Measurements from ENCODE around the gene SLC44A4. TPM values are rescaled to one million over a fixed set of nuclear protein-coding genes. Genes with fewer than 3 reads are reported as not detected.
A peak's percentile ranks its signal among the peaks of the same experiment; 100 is the strongest.
"Not testable (repeated sequence)": the region's sequence is repeated elsewhere in the genome, so short reads cannot be mapped to it uniquely, and the experiment has no call there.

Gene SLC44A4
- total RNA-seq, 1 experiment from 2014 or later: not detected

DNA sequence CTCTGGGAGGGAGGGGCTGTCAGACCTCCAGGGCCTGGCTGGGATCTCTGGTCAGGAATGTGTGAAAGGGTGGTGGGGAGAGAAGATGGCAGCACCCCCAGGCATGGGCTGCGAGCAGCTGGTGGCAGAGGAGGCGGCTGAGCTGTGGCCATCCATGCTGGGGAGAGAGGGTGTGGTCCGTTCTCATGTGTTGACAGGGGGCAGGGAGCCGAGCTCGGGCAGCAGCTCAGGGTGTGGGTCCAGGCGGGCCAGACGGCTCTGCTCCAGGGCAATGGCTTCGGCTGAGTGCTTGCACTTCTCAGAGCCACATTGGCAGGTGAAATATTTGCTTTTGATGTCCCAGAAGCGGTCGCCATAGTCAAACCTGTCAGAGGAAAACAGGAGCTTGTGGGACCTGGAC, 1.1 kb upstream of the SLC44A4 start:
- no peak for DNase-seq (ENCODE audit: low read depth)

DNA sequence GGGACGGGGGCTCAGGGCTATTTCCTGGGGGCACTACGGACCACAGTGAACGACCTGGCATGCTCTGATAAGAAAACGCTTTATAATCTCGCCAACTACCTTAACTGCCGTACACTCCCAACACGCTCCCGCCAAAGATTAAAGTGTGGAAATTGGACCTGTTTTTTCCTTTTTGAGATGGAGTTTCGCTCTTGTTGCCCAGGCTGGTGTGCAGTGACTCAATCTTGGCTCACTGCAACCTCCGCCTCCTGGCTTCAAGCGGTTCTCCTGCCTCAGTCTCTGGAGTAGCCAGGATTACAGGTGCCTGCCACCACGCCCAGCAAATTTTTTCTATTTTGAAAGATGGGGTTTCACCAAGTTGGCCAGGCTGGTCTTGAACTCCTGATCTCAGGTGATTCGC, 346 bp upstream of the SLC44A4 start:
- no peak for DNase-seq (ENCODE audit: low read depth)

DNA sequence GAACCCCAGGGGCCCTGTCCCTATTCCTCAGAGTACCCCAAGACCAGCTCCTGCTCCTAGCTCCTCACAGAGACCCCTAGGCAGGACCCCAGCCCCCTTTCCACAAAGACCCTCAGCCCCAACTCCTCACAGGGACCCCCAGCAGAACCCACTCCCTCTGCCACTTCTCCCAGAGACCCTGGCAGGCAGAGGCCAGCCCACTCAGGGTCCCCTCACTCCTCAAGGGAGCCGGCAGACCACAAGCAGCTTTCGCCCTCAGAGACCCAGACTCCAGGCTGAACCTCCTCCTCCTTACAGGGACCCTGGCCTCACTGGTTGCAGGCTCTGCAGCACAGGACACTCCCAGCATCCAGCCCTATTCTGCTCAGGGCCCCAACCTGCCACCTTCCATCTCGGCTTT, 575 bp downstream of the SLC44A4 start:
- DNase-seq (ENCODE audit: low read depth): no peak

DNA sequence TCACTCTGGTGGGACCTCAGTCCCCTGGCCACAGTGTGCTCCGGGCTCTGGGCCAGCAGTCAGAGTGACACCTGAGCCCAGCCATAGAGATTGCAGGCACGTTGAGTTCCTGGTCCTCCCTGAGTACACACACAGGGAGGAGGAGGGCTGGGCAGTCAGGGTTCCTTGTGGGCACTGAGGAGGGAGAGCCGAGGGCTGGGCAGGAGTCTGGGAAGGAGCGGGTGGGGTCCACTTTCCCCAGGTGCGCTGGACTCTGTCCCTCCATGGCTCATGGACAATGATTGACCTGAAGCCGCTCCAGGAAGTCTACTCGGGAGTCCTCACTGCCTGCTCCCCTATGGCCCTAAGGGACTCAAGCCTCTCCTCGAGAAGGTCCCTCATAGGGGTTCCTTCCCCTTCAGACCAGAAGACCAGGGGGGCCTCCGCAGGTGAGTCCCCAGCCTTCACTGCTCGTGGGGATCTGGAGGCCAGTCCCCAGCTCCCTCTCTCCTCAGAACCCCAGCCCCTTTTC, 1.1 kb downstream of the SLC44A4 start:
- DNase-seq (ENCODE audit: low read depth): peak; percentile 4

DNA sequence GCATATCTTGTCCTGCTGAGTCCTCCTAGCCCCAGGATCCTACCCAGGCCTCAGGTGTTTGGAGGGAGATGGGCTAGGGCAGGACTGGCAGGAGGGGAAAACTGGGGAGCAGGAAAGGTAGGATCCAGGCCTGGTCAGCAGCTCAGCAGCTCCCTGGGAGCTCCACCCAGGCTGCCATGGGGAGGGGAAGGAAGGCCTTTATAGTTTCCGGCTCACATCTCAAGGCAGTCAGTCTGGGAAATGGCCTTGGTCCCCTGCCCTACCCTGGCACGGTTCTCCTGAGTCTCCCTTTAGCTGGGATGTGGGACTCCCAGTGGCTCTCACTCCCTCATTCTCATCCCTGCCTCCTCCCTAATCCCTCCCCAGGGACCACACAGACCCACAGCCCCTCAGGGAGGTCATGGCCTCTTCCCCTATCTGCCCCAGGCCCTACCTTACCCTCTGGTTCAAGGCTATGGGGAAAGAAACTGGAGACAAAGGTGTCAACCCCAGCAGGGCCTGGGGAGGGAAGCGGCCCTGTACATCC, 1.6 kb downstream of the SLC44A4 start:
- no peak for DNase-seq (ENCODE audit: low read depth)

DNA sequence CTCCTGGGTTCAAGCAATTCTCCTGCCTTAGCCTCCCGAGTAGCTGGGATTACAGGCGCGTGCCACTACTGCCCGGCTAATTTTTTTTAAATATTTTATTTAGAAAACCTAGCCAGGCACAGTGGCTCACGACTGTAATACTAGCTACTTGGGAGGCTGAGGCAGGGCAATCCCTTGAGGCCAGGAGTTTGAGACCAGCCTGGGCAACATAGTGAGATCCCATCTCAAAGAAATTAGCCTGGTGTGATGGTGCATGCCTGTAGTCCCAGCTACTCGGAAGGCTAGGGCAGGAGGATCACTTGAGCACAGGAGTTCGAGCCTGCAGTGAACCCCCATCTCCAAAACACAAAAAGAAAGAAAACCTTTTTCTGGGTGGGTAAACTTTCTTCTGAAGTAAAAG, 2.4 kb downstream of the SLC44A4 start:
- DNase-seq (ENCODE audit: low read depth): no peak

DNA sequence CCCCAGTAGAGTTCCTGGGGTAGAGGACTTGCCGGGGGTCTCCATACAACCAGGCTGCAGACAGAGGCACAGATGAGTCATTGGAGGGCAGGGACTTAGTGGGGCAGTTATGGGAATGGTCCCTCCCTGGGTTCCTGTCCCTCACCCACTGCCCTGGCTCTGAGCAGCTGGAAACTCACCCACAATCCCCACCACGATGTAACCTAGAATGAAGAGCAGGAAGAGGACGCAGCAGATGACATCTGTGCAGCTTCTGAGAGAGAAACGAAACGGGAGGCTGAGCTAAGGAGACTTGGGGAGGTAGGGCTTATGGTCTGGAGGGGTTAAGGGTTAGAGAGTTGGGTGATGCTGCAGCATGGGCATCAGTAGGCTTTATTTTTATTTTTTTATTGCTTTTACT, 2.9 kb downstream of the SLC44A4 start:
- DNase-seq (ENCODE audit: low read depth): no peak

DNA sequence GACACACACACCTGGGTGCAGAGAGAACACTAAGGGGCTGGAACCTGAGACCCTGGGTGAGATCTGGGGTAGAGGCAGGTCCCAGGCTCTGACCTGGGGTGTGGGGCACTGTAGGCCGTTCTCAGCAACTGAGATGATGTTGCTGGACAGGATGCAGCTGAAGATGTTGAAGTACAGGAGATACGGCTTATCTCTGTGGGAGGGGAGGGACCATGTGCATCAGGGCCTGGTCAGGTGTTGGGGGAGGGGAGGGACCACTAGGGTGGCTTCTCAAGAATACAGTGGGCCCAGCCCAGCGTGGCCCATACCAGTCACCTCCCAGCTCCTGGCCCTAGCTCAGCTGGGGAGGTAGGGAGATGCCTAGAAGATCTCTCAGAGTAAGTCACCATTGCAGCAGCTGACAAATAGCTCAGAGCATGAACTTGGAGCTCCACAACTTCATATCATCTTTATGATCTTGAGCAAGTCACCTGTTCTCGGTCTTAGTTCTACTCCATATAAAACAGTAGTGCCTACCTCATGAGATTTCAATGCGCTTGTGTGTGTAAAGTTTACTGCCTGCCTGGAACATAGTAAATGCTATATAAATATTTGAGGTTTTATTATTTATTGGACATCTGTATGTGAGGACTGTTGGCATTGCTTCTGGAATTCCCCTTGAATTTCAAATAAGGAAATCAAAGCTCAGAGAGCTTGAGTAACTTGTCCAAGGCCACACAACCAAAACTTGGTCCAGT, 3.8 kb downstream of the SLC44A4 start:
- DNase-seq (ENCODE audit: low read depth): no peak

DNA sequence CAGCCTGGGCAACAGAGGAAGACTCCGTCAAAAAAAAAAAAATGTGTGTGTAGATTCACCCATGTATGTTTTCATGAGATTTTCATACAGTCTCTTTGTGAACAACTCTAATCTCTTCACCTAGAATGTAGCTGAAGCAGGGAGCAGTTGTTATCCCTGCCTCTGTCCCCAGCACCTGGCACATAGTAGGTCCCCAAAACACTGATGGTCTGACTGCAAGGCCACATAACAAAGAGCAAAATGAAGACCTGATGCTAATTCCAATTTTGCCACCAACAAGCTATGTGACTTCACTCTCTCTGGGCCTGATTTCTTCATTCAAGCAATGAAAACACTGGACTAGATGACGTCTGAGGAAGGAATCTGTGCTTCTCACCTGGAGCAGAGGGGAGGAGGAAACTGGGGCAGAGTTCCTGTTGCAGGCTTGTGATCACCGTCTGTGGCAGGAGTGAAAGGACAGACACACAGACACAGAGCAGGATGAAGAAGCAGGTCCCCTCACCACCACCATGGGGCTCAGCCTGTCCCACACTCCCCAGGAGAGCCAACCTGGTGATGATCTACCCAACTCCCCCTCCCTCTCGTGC, 4.6 kb downstream of the SLC44A4 start:
- no peak for DNase-seq (ENCODE audit: low read depth)

DNA sequence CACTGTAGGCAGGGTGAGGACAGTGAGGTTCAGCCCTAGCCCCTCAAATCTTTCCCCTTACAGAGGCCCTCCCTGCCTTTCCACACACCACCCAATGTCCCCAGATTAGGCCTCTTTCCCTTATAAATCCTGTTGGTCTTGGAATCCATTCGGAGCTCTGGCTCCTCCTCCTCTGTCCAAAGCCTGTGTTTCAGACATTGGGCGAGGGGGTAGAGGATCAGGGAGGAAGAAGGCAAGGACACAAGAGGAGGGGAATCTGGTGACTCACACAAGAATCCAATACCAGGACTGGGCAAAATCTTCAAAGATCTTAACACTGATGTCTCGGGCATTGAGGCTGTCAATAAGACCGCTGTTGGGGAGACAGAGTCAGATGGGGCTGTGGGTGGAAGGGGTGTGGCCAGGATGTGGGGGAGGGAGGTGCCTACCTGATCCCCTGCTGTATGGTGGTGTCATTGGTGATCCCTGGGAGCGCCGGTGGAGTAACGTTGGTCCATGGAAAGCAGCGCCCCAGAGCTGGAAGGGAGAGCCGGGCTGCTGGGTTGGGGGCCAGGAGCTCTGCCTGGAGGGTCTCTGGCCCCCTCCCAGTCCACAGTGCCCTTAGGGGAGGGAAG, 7.6 kb downstream of the SLC44A4 start:
- no peak for DNase-seq (ENCODE audit: low read depth)

DNA sequence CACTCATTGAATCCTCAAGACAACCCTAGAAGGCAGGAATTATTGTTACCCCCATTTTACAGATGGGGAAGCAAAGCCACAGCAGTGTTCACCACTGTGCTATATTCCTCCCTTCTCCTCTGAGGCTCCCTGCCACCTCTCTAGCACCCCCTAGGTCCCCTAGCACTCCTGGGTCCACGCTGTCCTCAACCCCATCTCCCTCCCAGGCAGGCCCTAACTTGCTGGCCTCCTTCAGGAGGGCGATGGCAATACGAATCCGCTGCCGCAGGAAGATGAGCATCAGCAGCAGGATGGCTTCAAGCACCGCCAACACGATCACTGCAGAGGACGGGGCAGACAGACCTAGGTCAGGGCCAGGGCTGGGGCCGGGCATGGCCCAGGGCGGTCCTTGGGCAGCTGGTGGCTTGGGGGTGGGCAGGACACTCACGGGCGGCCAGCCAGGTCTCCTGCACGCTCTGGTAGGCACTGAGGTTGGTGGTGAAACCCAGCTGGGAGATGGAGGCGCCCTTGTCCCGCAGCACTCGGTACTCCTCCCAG, 8.3 kb downstream of the SLC44A4 start:
- no peak for DNase-seq (ENCODE audit: low read depth)

DNA sequence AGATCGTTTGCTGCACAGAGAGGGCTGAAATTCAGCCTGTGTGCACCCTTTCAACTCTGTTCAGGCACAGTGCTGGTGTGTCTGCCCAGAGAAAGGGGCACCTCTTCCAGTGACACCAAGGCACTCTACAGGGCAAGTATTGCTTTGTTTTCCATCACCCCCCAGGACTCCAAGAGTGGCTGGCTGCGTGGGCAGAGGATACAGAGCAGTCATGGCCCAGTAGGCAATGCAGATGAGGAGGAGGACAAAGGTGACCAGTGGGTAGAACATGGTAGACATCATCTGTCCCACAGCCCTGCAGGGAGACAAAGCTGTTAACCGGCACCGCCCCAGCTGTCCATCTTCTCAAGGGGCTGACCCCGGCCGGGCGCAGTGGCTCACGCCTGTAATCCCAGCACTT, 9.5 kb downstream of the SLC44A4 start:
- no peak for DNase-seq (ENCODE audit: low read depth)

DNA sequence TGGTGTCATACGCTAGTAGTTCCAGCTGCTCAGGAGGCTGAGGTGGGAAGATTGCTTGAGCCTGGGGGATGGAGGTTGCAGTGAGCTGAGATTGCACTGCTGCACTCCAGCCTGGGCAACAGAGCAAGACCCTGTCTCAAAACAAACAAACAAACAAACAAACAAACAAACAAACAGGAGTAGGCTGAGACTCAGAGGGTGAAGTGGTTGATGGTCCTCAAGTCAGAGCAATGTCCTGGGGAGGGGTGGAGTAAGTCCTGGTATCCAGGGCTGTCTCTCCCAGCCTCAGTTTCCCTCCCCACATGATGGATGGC, 10.2 kb downstream of the SLC44A4 start:
- DNase-seq (ENCODE audit: low read depth): not testable (repeated sequence)

DNA sequence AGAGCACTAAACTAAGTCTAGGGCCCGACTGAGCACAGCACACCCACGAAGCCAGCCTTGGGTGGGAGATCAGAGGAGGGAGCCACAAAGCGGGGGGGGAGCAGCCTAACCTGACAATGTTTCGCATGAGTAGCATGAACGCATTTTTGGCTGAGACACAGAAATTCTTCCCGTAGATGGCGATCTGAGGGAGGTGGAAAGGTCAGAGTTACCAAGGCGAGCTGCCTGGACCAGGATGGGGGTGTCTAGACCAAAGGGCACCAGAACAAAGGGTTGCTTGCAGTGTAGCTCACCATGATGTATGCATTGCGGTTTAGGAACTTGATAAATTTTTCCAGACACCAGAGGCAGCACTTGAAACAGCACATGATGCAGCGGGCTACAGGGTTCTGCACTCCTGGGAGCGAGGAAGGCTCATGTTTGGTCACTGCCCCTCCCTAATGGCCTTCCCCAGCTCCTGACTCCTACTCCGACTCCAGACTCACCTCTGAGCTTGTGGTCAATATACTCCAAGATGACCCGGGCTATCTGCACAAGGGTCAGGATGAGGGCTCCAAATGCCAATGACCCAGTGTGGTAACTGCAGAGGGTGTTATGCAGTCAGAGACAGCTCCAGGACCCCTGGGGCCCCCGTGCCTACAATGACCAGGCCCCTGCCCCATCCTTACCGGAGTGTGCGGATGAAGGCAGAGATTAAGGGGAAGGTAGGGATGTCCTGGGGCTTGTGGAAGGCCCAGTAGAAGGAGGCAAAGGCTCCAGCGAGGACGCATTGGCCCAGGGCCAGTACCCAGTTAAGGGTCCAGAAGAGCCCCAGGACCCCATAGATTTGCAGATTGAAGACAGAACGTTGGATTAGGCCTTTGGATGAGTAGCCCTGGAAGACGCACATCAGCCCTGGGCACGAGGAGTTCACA, 13.3 kb downstream of the SLC44A4 start:
- peak; percentile 50 for DNase-seq (ENCODE audit: low read depth)

DNA sequence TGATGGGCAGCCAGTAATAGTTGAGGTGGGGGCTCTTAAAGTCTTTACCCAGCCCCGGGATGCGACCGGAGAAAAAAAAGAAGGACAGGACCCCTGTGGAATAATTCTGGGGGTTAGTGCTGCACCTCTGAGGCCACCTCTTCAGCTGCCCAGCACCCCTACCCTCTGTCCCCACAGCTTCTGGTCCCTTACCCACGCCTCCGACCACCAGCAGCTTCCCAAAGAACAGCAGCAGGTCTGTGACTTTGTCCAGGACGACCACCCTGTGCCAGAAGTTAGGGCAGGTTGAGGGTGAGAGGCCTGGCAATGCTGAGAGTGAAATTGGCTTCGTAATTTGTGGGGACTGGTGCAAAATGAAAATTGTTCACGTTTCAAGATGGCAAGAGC, 14.0 kb downstream of the SLC44A4 start:
- no peak for DNase-seq (ENCODE audit: low read depth)

DNA sequence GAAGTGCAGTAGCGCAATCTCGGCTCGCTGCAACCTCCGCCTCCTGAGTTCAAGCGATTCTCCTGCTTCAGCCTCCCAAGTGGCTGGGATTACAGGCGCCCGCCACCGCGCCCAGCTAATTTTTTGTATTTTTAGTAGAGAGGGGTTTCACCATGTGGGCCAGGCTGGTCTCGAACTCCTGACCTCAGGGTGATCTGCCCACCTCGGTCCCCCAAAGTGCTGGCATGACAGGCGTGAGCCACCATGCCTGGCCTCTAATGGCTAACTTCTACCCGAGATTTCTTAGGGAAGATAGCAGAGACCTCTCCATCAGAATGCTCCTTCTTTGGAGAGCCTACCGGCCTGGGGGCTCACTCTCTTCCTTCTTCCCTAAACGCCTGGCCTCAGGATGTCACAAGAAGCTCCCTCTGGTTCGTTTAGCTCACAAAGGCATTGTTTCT, 14.7 kb downstream of the SLC44A4 start:
- not testable (repeated sequence) for DNase-seq (ENCODE audit: low read depth)

DNA sequence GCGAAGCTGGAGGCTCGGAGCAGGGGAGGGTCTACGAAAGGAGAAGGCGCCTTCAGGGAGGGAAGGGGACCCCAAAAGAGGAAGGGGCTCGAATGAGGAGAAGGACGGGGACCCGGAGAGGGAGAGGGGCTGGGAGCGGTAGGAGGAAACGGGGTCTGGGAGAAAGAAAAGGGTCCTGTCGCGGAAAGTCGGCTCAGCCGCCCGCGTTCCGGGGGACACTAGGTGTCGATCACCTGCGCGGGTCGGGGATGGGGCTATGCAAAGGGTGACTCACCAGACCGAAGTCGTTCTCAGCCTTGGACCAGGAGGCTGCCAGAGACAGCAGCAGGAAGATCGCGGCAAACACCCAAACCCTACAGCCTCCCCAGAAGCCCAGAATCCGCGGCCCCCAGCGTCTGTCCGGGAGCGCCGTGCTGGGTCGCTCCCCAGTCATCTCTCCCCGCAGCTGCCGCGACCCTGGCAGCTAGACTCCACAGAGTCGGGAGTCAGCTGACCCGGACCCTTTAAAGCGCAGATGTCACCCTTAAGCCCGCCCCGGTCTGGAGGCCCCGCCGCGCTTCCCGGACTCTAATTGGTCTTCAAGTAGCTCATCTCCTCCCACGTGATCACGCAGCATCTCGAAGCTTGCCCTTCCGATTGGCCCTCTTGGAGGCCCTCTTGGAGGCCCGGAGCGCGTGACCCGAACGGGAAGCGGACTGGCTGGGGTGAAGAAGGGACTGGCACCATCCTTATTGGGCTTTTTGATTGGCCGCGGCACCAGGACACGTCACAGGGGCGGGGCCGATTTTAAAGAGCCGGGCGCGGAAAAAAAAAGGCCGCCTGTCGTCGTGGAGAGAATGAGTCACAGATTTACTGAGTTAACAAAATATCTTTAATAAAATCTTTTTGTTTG, 16.2 kb downstream of the SLC44A4 start, which contains the start of gene NEU1:
Gene NEU1, minus strand, starts transcription at position 478 of the 892 bp plus-strand sequence. Its CDS starts 45 bp downstream, at position 433.
- DNase-seq (ENCODE audit: low read depth): peak; percentile 100

DNA sequence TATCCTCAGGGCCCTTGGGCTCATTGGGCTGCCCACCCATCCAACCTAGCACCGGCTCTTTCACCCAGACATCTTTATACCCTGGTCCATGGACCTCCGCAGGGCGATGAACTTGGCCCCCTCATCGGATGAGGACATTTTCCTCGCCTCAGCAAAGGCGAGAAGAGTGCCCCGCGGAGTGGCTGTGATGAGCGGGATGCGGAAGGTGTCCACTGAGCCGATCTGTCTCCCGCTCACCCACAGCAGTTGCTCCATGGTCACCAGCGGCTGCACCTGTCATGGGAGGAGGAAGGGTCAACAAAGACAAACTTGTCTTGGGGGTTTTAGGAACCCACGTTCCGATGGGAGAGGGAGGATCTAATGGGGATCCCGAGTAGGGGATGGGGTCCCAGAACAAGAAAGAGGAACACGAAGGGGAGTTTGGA, 16.9 kb downstream of the SLC44A4 start:
- no peak for DNase-seq (ENCODE audit: low read depth)

DNA sequence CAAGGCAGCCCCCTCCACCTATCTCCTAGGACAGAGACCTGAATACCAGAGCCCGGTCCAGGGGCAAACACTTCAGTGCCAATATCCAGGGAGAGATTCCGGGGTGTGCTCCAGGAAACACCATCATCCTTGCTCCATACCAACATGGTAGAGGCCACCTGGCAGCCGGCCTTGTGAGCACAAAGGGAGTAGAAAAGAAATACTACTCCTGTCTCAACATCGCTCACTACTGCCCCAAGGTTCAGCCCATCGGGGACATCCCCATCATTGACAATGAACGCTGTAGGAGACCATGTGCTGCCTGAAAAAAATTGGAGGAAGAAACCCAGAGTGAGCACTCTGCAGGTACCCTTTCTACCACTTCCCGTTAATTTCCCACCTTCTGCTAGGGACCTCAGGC, 17.6 kb downstream of the SLC44A4 start:
- no peak for DNase-seq (ENCODE audit: low read depth)

DNA sequence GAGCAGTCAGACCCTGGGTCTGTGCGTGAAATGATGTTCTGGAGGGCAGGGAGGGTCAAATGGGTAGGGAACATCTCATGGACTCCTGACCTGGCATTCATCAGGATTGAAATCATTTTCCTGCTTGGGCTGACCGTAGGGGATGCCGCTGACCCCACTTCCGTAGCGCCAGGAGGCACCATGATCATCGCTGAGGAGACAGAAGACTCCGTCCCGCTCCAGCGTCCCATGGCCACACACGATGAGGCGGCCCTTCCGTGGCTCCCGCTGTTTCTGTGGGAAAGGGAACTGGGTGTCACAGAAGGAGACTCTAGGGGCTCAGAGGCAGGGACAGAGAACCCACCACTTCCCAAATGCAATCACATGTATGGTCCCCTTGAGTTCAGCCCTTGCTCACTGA, 18.4 kb downstream of the SLC44A4 start:
- DNase-seq (ENCODE audit: low read depth): no peak
